ENCODE data around the gene PRKAG2.

The PRKAG2 gene

GRCh38 chr7:151817981-151818673 is 58.8 kb downstream of the PRKAG2 start:
- DNase-seq (ENCODE audit: low read depth in 2 of 2) = no peak

- DNase-seq (ENCODE audit: low read depth in 2 of 2) = no peak
Observed at GRCh38 chr7:151817315-151817690, 59.6 kb downstream of the PRKAG2 start.

GRCh38 chr7:151816562-151817314 is 60.2 kb downstream of the PRKAG2 start:
- no peak for DNase-seq (ENCODE audit: low read depth in 2 of 2)

GRCh38 chr7:151815419-151815818 is 61.5 kb downstream of the PRKAG2 start:
- no peak for DNase-seq (ENCODE audit: low read depth in 2 of 2)

GRCh38 chr7:151814400-151815009 is 62.4 kb downstream of the PRKAG2 start:
- DNase-seq (ENCODE audit: low read depth in 2 of 2) = no peak

- DNase-seq (ENCODE audit: low read depth in 2 of 2) = no peak
Observed at GRCh38 chr7:151813997-151814396, 62.9 kb downstream of the PRKAG2 start.

GRCh38 chr7:151813445-151813844 is 63.5 kb downstream of the PRKAG2 start:
- no peak for DNase-seq (ENCODE audit: low read depth in 2 of 2)

GRCh38 chr7:151812967-151813366 is 63.9 kb downstream of the PRKAG2 start:
- no peak for DNase-seq (ENCODE audit: low read depth in 2 of 2)

- DNase-seq (ENCODE audit: low read depth in 2 of 2) = no peak
Observed at GRCh38 chr7:151810441-151811232, 66.3 kb downstream of the PRKAG2 start.

GRCh38 chr7:151809864-151810170 is 67.1 kb downstream of the PRKAG2 start:
- no peak for DNase-seq (ENCODE audit: low read depth in 2 of 2)

GRCh38 chr7:151809146-151809863 is 67.6 kb downstream of the PRKAG2 start:
- DNase-seq (ENCODE audit: low read depth in 2 of 2) = no peak

GRCh38 chr7:151808400-151809145 is 68.3 kb downstream of the PRKAG2 start:
- no peak for DNase-seq (ENCODE audit: low read depth in 2 of 2)

- DNase-seq (ENCODE audit: low read depth in 2 of 2) = no peak
Observed at GRCh38 chr7:151807846-151808245, 69.1 kb downstream of the PRKAG2 start.

GRCh38 chr7:151806952-151807775 is 69.8 kb downstream of the PRKAG2 start:
- no peak for DNase-seq (ENCODE audit: low read depth in 2 of 2)

GRCh38 chr7:151806204-151806603 is 70.7 kb downstream of the PRKAG2 start:
- DNase-seq (ENCODE audit: low read depth in 2 of 2) = no peak

GRCh38 chr7:151805191-151805590 is 71.7 kb downstream of the PRKAG2 start:
- DNase-seq (ENCODE audit: low read depth in 2 of 2) = no peak

- no peak for DNase-seq (ENCODE audit: low read depth in 2 of 2)
Observed at GRCh38 chr7:151804756-151805155, 72.2 kb downstream of the PRKAG2 start.

GRCh38 chr7:151803841-151804240 is 73.1 kb downstream of the PRKAG2 start:
- DNase-seq (ENCODE audit: low read depth in 2 of 2) = no peak

GRCh38 chr7:151802469-151802846 is 74.5 kb downstream of the PRKAG2 start:
- no peak for DNase-seq (ENCODE audit: low read depth in 2 of 2)
